ENCODE data around the gene SELENOH.

SELENOH gene

DNA sequence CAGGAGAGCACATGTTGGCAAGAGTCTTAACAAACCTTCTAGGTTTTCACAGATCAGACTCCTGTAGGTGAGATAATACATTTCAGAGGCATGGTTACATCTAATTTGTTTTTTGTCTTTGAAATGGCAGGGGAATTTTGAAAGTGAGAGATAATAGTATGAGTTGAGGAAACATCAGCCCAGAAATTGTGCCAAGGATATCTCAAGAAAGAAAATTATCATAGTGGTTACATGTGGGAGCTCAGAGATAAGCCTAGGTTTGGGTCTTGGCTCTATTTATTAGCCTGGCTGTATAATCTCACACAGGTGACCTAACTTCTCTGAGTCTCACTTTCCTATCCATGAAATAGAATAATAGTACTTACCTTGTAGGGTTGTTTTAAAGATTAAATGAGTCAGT is 9.9 kb downstream of the SELENOH start:
- DNase-seq = no peak

DNA sequence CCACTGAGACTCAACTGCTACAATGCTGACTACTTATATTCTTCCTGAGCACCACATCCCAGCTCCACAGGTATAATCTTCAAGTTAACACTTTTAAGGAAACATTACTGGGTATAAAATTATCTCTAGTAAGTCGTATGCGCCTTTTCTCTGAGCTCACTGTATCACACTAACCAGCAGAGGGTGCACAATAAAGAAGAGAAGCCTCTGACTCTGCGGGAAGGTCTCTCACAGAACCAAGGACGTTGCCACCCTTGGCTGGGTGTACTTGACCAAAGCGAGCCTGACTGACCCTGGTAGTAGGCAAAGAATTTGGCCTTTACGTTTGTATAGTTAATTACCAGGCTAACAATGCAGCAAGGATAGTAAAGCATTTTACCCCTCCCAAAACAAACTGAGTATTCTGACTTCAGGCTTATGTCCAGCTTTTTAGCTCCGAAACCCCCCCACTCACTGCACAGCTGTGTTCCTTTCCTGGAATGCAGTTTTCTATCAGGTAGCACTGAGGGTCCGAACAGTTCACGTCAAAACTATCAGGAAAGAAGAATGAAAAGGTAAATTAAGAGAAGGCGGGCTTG is 10.5 kb downstream of the SELENOH start, which contains the start of gene BTBD18:
Gene BTBD18 (minus strand): TSS at position 144 of the 578 bp plus-strand sequence. CDS start 631 bp downstream, outside the sequence.
- DNase-seq = no peak

DNA sequence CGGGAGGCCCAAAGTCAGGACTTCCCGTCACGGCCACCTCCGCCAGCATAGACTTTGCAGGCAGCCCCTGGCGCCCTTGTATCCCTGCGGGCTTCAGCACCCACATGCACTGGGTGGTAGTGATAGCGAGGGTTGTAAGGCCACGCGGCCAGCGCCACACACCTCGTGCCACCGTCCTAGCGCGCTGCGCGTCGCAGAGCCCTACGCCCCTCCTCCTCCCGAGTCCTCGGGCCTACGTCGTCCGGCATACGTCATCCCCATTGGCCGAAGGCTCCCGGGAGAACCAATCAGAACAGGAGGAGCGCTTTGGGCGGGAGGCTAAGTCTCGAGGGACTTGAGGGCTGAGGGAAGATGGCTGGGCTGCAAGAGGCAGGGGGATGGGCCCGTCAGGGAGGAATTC is 11.7 kb downstream of the SELENOH start:
- DNase-seq = no peak

DNA sequence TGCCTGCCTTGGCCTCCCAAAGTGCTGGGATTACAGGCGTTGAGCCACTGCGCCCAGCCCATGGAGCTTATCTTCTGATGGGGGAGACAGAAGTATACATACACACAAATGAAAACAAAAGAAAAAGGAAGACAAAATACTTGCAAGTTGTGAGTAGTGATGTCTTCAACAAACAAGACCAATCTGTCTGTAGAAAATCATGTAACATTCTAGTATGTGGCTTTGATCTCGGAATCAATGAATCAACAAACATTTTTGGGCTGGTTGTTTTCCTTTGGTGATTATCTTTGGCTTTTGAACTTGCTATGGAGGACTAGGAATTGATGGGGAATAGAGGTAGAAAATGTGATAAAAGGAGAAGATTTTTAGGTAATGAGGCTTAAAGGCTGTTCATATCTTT is 16.9 kb downstream of the SELENOH start:
- DNase-seq = no peak

DNA sequence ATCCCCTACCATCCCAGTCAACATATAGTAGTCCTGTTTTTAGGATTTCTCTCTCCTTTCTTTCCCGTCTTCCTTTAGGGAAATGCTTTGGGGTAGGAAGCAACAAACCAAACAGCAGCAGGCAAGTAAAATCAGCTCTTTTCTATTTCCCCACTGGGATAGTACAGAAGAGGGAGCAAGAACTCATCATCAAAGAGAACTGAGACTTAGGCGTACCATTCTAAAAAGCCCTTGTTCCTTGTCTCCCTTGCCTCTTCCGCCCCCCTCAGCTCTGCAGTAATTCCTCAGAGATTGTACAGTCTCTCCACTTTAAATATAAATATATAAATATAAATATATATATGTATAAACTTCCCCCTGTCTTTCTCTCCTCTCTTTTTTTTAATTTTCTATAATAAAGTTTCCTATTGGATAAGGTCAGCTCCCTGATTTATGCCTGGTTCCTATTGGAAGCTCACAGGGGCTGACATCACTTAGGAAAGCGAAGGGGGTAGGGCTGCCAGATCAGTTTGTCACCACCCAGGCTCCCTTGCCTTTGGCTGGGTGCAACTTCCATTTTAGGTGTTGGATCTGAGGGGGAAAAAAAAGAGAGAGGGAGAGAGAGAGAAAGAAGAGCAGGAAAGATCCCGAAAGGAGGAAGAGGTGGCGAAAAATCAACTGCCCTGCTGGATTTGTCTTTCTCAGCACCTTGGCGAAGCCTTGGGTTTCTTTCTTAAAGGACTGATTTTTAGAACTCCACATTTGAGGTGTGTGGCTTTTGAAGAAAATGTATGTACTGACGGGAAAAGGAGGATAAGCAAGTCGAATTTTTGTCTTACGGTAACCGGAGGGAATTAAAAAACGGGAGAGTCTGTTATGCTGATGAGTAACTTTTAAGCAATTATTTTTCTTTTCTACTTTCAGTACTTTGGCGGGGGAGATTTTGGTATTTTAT is 20.3 kb downstream of the SELENOH start, which contains the start of gene CTNND1:
Gene CTNND1 (plus strand): TSS at position 502 of the 934 bp plus-strand sequence. CDS start 29,677 bp downstream, outside the sequence.
- no peak for DNase-seq

DNA sequence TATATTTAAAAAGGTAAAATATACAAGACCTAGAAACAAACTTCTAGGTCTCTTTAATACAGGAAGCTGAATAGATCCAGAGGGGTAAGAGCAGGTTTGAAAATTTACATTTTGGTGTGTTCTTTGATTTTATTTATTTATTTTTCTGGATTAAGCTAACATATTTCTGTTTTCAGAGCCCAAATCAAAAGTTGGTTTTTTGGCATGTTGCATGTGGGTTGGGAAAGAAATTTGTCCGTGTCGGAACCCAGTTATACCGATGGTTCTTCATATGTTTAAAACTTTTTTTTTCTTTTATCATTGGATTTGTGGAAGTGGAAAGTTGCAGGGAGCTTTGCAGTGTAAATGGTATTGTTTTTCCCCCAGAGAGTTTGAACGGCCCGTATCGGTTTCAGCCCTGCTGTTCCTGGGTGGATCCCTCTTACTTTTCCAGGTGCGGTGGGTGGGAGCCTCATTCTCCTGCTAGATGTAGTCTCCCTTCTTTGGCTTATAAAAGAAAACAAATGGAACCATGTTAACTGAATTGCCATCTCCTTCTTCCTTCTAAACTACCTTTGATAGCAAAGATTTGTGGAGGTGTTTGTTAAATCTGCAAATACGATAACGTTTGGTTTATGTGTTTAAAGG is 21.1 kb downstream of the SELENOH start:
- no peak for DNase-seq

DNA sequence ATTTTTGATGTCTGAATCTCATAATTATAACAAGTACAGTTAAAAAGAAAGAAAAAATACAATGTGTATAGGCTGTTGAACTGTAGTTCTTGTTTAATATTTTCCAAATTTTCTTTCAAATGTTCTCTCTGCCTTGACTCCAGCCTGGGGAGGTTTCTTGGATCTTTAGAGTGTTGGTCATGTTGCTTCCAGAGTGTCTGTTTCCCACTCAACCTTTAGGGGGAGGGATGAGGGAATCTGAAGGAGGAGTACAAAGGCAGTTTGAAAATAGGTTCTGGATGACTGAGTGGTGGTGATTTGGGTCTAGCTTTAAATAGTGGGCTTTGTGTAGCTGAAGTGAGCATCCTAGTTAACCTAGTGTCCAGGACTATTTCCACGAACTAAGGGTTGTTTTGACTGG is 22.3 kb downstream of the SELENOH start:
- no peak for DNase-seq

DNA sequence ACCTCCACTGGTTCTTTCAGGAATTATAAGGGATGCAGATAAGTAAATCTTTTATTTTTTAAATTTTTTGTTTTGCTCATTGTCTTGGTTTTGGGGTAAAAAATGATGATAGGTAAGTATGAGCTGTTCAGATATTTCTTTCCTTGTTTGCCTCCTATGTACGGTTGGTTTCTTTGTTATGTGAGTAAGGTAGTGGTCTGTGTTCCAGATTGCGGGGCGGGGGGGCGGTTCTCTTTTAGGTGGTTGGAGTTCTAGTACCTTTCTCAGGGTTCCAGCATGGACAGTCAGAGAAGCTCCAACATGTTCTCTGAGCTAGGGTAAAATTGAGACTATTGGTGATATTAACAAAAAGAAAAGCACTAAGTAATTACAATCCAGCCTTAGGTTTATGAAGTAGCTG is 22.7 kb downstream of the SELENOH start:
- DNase-seq = no peak

DNA sequence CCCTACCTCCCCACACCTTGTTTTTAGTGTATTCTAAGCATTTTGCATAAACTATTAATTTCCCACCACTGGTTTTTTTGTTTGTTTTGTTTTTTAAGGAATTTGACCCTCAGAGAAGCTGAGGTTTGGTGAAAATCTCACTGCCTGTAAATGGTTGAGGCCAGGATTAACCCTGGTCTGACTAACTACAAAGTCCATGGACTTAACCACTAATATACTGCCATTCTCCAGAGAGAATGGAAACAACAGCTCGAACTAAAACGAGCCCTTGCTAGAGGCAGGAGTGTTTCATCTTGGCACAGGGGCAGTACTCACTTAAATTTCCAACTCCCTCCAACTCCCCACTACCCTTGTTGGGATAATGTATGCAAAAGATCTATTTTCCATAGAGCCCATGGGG is 23.3 kb downstream of the SELENOH start:
- DNase-seq = no peak

DNA sequence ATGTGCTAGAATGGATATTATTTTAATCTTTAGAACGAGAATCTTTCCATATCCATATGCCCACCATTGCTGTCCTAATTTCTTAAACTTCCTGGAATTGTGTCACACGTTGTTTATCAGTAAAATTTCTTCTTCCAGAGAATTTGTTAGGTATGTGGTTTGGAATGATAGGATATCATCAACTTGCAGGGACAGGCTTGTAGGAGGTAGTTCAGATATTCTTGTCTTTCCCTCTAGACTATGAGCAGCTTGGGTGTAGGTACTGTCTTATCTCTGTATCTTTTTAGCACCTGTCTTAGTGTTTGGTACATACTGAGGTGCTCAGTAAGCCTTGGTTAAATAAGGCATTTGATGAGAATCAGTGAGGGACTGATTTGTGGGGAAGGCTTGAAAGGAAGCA is 23.7 kb downstream of the SELENOH start:
- no peak for DNase-seq

DNA sequence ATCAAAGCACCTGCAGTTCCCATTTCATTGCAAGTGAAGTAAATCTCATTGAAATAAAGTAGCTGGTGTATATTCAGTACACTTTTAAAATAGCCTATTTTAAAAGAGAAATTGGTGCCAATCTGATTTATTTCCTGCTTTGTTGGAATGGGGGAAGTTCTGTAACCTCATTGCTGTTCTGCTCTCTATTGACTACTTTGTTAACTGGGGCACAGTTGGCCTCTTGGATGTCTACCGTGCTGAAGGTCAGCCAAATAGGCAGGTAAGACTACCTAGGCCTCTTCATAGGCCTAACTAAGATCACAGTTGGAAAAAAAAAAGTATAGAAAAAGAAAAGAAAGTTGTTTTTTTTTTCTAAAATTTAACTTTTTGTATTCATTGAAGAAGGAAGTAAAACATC is 29.5 kb downstream of the SELENOH start:
- DNase-seq = no peak

DNA sequence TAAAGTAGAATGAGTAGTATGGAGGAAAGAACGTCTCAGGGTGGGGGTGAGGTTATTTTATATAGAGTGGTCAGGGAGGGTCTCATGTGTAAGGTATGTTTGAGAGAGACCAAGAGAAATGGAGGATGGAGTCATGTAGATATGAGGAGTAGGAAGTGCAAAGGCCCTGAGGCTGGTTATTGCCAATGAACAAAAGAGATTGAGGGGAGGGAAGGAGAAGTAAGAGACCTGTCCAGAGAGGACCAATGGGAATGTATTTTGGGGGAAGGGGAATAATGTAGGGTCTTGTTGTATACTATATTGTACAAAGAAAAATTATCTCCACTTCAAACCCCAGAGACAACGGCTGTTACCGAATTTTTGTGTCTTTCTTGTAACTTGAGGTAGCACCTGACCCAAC is 30.1 kb downstream of the SELENOH start:
- DNase-seq = no peak

DNA sequence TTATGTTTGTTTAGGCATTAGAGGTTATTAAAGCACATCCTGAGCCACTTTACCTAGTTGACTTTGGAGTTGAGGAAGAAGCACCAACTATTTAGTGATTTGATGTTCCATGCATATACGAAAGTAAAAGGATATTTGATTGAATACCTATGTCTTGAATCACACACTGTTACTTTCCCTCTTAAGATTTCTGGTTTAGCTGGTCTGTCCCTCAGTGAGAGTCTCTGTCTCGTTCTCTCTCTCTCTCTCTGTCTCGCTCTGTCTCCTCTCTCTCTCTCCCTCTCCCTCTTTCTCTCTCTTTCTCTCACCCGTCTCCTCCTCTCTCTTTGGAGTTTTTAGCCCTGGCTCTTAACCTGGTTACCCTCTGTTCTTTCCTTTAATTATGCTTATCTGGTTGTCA is 31.3 kb downstream of the SELENOH start:
- DNase-seq = no peak

DNA sequence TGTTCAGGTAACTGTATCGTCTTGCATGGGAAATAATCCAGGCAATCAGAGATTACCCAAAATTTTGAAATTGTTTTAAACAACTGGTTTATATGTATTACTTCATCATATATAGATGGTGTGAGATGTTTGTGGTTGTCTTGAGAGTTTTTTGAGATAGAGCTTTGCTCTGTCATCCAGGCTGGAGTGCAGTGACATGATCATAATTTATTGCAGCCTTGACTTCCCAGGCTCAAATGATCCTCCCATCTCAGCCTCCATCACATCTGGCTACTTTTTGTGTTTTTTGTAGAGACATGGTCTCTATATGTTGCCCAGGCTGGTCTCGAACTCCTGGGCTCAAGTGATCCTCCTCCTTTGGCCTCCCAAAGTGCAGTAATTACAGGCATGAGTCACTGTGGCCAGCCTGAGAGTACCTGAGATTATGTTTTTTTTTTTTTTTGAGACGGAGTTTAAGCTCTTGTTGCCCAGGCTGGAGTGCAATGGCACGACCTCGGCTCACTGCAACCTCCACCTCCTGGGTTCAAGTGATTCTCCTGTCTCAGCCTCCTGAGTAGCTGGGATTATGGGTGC is 31.8 kb downstream of the SELENOH start:
- DNase-seq = no peak

DNA sequence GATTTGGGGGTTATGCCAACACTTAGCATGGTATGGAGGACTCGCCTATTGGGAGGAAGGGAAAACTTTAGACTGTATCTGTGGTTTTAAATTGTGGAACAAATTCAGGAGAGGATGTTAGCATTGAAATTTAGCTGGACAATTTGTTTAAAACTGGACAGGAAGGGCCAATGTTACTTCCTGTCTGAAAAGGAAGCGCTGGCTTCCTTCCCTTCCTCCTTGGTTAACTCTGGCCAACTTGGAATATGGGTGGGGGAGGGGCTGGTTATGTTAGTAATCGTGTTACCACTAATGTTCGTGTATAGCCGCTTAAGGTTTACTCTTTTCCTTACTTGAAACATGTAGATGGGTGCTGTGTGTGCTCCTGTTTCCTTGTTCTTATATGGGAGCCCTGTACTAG is 34.2 kb downstream of the SELENOH start:
- no peak for DNase-seq

DNA sequence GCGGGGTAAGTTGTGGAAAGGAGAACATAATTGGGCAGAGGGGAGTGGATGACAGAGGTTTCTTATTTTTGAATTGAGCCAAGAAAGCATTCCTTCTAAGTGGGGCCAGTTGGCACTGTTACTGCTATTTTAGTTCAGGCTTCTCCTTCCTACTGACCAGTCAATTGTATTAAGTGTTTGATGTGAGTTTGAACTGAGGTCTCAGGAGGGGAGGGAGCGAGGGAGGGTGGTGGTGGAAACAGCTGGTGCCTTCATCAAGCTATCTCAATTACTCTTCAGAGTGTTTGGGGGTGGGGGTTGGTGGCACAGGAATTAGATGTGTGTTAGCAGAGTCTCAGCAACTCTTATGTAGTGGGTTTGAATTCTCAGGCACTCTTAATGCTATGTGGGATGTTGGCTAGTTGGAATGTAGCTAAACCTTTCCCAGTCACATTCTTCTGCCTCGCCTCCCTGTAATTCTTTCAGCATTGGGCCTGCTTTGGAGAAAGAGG is 34.8 kb downstream of the SELENOH start:
- DNase-seq = no peak

DNA sequence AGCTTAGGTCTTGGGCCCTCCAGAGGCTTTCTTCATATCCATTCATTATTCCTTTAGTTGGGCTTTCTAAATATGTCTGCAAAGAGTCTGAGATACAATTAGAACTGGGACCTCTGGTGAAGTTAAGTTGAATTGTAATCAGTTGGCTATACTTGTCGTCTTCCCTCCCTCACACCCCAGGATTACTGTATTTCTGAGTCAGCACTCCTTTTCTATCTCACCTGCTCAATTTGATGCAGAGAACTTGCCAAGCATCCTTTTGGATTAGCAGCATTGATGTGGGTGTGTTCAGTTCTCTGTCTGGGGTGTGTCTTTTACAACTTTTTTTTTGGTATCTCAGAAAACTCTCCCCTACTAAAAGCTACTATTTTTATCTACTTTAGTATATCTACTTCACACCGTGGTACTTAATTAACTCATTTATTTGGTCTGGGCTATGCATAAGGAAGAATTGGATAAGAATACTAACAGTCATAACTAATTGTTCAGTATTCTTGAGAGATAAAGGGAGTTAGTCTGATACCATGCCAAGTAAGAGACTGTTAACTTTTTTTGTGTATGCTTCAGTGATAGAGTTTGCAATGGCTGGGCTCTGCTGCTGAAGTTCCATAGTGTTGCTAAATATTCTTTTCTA is 35.4 kb downstream of the SELENOH start:
- DNase-seq = no peak

DNA sequence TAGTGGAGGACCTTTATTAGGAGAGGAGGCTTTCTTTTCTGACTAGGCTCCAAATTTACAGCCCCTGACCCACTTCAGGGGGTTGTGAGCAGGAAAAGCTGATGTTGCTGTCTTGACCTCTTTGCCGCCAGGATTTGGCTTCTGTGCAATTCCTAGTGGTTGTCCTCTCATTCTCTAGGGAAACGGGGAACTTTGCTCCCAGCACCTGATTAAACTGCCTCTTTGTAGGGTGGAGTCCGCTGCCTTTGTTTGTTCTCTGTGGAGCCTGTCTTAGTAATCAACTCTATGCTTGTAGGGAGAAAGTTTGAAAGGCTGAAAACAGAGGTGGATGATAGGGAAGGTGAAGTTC is 36.7 kb downstream of the SELENOH start:
- DNase-seq = no peak

DNA sequence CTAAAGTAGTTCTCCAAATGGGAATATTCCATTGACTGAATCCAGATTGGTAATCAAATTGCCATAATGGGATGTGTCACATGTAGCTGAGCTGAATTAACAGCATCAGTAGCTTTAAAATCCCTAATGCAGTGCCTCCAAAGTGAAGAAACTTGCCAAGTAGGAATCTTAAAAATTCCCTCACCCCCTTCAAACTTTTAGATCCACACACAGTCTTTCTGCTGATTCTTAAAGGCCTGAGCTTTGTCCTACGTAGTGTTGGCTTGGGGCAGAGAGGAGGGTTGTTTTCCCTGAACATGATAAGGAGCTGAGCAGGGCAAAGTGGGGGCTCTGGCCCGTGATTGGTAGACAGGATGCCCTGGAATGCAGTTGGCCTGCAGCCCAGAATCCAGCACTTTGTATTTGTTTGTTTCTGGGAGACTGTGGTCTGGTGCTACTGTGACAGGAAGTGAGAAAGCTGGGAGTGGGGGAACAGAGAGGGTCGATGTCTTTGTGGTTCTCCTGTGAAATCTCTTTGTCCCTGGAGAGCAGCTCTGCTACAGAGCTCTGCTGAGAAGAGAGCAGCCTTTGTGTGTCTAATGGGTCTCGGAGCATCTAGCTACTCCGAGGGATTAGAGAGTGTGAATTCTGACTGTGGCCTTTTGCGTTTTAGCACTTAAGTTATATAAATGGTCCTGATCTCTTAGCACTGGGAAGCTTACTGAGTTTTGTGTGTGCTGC is 37.2 kb downstream of the SELENOH start:
- no peak for DNase-seq

DNA sequence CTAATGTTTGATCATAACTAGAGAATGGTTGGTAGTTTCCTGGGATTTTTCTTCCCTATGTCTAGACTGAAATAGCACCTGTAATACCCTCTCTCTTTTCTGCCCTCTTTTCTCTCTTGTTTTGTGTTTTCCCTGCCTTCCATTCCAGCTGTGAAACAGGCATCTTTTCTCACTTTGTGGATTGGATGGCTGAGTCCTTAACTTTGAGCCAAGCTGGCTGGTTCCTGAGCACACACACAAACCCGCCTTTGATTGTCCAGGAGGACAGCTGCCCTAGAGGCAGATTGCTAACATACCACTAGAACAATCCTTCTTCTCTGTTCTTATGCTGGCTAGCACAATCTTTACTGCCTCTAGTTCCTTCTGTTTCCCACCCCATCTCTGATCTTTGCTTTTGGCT is 38.0 kb downstream of the SELENOH start:
- no peak for DNase-seq

DNA sequence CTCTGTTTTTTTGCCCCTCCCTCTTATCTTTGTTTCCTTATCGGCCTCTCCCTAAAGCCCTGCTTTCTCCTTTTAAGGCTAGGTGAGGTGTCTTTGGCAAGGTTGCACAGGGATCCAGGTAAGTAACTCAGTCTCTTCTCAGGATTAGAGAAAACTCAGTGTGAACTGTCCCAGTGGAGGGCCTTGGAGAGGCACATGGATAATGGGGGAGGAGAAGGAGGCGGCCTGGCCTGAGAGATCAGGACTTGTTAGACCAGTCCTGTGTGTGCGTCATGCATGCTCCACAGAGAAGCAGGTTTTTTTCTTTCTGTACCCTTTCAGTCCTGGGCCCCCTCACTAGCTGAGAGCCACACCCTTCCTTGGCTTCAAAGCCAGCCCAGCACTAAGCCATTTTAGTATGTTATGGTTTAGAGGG is 40.2 kb downstream of the SELENOH start:
- no peak for DNase-seq

DNA sequence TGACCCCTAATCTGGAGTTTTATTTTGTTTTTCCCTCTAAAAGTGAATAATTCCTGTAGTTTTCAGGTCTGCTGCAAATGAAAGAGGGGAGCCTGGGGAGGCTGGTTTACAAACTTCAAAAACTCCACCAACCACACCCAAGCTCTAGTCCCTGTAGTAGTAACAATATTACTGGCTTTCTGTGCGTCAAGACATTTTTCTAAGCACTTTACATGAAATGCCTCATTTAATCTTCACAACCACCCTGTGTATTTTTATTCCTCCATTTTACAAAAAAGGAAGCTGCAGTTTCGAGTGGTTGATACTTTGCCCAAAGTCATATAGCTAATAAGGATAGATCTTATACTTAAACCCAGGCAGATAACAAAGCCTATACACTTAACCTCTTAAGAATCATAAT is 43.8 kb downstream of the SELENOH start:
- DNase-seq = no peak

All from activated effector memory CD4-positive, alpha-beta T cell treated with Interleukin-2 at 50 U/mL for 16 hours (primary cell).